ENCODE data around the gene ATP6V0E1. TPM values are rescaled to one million over a fixed set of nuclear protein-coding genes. Genes with fewer than 3 reads are reported as not detected.

The ATP6V0E1 gene
- total RNA-seq, 4 donors from 2014 or later: 159 to 342 (median 193) TPM

DNA sequence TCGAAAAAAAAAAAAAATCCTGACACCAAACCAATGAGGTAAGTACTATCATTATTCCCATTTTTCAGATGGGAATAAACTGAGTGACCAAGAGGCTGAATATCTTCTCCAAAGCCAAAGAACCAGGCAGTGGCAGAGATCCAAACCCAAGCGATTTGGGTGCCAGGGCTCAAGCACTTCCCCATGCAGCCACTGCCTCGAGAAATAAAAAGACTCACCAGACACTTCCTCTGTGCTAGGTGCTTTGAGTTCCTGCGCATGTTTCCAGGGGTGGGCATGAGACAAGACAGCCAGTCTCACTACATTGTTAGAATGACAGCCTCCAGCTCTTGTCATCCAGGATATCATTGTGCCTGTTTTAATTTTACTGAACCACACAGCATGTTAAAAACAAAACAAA is 26.6 kb upstream of the ATP6V0E1 start:
- TF ChIP-seq, protein P1, sequence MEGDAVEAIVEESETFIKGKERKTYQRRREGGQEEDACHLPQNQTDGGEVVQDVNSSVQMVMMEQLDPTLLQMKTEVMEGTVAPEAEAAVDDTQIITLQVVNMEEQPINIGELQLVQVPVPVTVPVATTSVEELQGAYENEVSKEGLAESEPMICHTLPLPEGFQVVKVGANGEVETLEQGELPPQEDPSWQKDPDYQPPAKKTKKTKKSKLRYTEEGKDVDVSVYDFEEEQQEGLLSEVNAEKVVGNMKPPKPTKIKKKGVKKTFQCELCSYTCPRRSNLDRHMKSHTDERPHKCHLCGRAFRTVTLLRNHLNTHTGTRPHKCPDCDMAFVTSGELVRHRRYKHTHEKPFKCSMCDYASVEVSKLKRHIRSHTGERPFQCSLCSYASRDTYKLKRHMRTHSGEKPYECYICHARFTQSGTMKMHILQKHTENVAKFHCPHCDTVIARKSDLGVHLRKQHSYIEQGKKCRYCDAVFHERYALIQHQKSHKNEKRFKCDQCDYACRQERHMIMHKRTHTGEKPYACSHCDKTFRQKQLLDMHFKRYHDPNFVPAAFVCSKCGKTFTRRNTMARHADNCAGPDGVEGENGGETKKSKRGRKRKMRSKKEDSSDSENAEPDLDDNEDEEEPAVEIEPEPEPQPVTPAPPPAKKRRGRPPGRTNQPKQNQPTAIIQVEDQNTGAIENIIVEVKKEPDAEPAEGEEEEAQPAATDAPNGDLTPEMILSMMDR (IDR thresholded peaks at IDR 0.05; ENCODE audit: low read depth): no peak

DNA sequence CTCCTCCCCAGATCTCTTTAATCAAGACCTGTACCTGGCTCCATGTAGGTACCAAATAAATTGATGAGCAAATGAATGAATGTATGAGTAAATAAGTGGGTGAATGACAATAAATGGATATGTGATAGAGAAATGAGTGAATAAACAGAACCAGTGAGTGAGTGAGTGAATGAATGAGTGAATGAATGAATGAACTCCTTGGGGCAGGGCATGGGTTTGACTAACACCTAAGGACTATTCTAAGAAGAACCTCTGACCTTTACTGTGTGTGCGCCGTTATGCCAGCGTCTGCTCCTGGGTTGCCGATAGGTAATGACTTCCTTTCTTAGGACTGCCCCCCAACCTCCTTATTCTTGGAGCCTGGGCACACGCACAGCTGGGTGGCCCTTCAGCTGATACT is 26.1 kb upstream of the ATP6V0E1 start:
- TF ChIP-seq, protein P1 (IDR thresholded peaks at IDR 0.05; ENCODE audit: low read depth): no peak

DNA sequence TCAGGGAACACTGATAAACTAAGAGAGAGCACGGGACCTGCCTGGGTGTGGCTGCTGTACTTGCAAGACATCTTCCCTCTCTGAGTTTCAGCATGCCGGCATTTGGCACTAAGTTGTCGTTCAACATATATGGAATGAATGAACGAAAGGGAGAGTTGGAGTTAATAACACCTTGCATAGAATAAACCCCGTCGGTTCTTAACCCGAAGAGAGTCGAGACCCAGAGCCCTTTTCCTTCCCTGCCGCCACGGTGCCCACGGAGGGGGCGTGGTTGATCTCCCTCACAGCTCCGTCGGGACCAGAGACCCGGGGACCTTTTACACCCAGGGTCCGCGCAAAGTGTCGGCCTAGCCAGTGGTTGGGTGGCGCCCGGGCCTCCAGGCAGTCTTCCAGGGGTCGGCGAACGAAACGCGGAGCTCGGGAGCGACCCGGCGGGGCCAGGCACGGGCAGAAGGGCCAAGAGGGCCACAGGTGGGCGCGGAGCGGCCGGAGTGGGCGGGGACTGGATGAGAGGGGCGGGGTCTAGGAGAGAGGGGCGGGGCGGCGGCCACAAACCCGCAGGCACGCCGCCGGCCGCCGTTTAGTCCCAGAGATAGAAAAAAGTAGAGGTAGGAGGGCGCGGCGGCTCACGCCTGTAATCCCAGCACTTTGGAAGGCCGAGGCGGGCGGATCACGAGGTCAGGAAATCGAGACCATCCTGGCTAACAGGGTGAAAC is 25.1 kb upstream of the ATP6V0E1 start:
- TF ChIP-seq, protein P1 (IDR thresholded peaks at IDR 0.05; ENCODE audit: low read depth): no peak

DNA sequence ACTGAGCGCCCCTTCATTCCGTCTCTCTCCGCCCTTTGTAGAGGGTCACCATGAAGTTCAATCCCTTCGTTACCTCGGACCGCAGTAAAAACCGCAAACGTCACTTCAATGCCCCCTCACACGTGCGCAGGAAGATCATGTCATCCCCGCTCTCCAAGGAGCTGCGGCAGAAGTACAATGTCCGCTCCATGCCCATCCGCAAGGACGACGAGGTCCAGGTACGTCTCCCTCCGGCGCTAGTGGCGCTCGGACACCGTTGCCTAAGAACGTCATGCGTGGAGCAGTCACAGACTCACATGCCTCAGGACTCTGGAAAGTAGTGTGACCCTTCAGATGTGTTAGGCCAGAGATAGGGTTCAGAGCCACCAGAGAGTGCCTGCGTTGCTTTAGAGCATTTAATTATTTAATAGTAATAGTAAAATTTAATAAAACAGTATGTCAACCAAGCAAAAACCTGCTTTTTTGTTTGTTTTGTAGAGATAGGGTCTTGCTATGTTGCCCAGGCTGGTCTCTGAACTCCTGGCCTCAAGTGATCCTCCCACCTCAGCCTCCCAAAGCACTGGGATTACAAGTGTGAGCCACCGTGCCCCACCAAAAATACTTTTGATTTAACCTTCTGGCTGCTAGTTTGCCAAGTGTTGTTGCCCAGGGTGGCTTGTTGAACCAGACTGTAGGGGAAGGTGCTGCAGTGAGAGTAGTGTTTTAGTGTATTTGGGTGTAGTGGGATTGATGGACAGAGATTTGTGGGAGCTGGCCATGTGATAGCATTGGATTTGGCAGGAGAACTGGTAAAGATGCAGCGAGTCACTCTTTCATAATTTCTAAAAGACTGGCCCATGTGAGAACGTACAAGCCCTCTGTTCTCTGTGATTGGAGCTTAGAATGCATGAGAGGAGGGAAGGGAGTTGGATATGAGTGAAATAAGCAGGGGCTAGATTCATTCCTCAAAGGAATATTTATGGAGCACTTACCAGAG is 23.5 kb upstream of the ATP6V0E1 start:
- TF ChIP-seq, protein P1 (IDR thresholded peaks at IDR 0.05; ENCODE audit: low read depth): no peak

DNA sequence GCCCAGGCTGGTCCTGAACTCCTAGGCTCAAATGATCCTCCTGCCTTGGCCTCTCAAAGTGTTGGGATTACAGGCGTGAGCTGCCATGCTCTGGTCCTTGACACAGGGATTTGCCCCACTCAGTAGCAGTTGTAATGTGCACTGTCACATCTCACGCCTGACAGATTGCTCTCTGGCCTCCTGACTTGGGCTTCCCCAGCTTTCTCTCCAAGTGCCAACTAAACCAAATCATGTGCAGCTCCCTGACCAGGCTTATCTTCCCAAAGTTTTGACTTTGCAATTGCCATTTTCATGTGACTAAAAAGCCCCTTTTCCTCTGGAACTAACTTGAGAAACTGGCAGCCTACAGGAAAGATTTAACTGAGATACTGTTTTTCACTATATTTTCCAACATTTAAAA is 13.7 kb upstream of the ATP6V0E1 start:
- TF ChIP-seq, protein P1 (IDR thresholded peaks at IDR 0.05; ENCODE audit: low read depth): no peak

DNA sequence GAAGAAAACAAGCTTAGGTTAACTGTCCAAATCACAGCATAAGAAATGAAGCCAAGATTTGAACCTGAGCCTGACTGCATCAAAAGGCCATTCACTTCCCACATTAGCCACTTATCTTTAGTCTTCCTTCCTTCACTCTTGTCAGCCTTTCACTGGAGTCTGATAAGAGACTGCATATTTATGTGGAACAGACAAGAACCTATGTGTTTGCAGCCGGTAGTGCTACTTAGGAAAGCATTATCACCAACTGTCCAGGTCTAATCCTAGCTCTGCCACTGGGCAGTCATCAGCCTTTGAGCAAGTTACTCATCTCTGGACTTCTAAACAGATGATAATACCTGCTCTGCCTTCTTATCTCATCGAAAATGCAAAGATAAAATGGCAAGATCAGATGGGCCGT is 12.1 kb upstream of the ATP6V0E1 start:
- TF ChIP-seq, protein P1 (IDR thresholded peaks at IDR 0.05; ENCODE audit: low read depth): no peak

DNA sequence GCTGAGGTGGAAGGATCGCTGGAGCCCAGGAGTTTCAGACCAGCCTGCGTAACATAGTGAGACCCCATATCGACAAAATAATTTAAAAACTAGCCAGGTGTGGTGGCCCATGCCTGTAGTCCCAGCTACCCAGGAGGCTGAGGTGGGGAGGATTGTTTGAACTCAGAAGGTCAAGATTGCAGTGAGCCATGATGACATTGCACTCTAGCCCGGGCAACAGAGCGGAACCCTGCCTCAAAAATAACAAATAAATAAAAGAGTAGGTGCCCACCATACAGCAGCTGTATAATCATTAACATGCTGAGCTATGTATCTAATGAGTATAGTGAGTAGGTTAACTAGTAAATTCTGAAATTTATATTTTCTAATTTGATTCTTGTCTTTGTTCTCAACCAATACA is 11.0 kb upstream of the ATP6V0E1 start:
- TF ChIP-seq, protein P1 (IDR thresholded peaks at IDR 0.05; ENCODE audit: low read depth): no peak
